Endothelial cell of hepatic sinusoid (primary cell): Measurements from ENCODE around the gene DTNB.

Experiments
- in situ Hi-C: cut with HindIII; loops from 2 replicates; pipeline ENCODE4 v1.10.0; 2017; ENCODE audit warnings: low sequenced_read_pairs

DTNB gene

GRCh38 chr2:25478736-25479135 lies 194.6 kb downstream of the DTNB start:
- in situ Hi-C loops = no loop called here

DNA sequence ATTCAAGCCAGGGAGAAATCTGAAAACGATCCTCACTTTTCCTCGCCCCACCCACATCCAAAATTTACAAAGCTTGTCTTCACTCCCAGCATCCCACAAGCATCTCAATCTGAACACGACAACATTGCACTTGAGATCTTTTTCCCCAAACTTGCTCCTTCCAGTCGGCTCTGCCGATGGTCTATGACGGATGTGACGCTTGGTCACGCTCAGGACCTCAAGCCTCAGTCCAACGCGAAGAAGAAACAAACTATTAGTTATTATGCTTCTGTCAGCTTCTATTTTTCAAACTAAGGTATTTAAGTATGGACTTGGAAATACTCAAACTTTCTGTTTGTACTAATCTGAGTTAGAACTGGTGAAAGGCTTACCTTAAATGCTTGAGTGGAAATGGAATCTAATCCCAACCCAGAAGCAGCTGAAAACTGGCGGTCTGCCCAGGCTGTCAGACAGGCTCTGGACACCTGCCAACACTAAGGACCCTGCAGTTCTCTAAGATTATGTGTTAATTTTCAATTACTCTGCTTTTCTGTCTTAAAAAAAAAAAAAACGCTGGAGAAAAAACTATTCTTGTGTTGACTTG lies 199.5 kb downstream of the DTNB start:
- in situ Hi-C loops = no loop called here

DNA sequence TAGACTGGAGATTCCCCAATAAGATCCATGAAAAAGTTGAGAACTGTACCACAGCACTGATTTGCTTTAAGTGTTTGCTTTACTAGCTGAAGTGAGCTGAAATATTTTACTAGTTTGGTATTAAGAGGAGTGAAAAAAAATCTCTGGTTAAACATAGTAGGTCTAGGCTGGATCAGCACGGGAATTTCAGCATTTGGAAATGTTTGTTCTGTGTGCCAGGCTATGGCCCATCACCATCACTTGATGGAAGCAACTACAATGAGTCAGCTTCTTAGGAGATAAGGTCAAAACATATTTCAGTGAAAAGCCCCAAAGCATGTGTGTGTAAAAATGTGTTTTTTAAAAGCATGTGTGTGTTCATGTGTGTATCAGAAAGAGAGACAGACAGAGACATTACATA lies 200.2 kb downstream of the DTNB start:
- in situ Hi-C loops = no loop called here

GRCh38 chr2:25470806-25471205 lies 202.6 kb downstream of the DTNB start:
- in situ Hi-C loops = no loop called here

- in situ Hi-C loops = no loop called here
Measured at GRCh38 chr2:25467743-25468142, 205.6 kb downstream of the DTNB start.

DNA sequence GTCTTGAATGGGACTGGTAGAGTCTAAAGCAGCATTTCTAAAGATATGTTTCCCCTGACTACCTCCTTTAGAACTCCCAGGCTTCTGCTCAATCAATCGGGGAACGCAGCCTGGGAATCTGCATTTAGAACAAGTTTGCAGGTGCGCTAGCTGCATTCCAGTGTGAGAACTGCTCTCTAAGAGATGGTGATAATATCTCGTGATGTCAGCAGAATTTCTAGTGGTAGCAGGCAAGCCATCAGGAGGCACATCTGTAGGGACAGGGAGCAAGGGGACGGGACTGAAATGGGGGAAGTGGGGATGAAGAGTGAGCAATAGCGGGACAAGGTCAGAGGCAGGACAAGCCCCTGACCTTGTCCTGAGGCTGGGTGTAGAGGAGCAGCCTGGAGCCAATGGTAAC lies 211.4 kb downstream of the DTNB start:
- in situ Hi-C loops = no loop called here

DNA sequence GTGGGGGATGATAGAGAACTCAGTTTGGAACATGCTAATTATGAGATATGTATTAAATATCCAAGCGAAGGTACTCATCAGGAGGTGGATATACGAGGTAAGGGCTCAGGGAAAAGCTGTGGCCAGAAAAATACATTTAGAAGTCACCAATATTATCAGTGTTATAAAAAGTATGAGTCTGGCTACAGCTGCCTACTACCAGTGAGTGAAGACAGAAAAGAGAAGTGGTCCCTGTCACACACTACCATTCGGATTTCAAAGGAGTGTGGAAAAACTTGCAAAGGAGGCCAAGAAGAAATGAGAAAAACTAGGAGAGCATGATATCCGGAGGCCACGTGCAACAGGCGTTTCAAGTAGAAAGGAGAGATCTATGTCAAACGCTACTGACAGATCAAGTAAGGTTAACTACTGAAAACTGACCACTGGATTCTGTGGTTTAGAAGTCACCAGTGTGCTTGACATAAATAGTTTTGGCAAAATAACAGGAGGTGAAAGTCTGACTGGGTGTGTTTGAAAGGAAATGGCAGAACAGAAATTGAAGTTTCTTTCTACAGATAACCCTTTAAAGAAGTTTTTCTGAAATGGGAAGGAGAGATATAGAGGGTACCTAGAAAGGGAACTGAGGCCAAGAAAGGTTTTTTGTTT lies 213.0 kb downstream of the DTNB start:
- in situ Hi-C loops = no loop called here

- in situ Hi-C loops = no loop called here
Measured at GRCh38 chr2:25454824-25455611, 218.4 kb downstream of the DTNB start.

DNA sequence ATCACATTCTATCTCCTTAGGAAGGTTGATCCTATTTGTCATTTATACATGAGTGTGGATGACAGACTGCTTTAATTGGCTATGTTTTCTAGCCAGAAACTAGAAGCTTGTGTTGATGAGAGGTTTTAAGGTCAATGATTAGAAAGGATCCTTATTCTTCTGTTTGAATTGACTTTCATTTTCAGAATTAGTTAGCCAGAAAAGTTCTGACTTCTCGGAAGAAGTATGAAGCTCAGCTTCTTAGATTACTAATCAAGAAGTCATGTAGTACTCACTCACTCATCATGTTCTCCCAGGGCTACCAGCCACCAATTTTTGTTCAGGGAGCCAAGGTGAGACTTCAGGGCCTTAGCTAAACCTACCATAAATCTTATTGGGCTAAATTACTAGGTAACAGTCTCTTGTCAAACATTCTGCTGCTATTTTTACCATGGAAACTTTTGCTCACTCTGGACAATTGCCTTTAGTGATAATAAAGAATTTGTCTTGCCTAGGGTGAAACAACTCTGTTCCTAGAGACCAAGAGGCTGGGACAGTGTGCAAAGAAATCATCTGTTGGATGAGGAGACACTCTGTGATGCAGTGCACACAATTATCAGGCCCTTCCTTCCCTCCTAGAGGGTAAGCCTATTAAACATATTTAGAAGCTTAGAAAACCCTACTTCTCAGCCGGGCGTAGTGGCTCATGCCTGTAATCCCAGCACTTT lies 220.0 kb downstream of the DTNB start:
- in situ Hi-C loops = no loop called here

DNA sequence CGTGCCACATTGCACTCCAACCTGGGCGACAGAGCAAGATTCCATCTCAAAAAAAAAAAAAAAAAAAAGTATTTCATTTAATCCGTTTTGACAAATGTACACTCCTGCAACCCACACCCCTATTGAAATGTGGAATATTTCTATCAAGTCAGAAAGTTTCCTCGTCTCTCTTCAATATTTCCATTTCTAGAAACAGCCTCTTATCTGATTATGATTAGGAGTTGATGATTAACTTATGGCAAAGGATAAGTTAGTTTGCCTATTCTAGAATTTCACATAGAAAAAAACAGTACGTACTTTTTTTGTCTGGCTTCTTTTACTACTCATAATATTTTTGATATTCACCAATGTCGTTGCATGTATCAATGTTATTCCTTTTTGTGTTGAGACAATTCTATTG lies 224.6 kb downstream of the DTNB start:
- in situ Hi-C loops = no loop called here

DNA sequence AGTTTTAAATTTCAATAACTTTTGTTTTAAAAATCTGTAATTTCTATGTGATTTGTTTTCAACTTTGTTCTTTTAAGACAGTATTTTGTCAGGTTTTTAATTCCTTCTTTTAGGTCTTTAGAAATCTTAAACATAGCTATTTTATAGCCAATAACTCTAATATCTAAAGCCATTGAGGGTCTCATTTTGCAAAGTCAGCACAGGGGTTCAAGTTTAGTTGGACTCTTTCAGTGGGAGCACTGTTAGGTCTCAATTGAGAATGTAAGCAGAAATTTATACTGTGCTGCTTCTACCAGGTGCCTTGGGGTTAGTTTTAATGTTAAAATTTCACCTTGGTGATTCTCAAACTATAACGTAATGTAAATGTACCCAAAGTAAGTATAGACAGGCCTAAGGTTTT lies 226.4 kb downstream of the DTNB start:
- in situ Hi-C loops = no loop called here

GRCh38 chr2:25446122-25446521 lies 227.3 kb downstream of the DTNB start:
- in situ Hi-C loops = no loop called here

- in situ Hi-C loops = no loop called here
Measured at GRCh38 chr2:25445464-25445863, 227.9 kb downstream of the DTNB start.

GRCh38 chr2:25444608-25445270 lies 228.6 kb downstream of the DTNB start:
- in situ Hi-C loops = no loop called here

DNA sequence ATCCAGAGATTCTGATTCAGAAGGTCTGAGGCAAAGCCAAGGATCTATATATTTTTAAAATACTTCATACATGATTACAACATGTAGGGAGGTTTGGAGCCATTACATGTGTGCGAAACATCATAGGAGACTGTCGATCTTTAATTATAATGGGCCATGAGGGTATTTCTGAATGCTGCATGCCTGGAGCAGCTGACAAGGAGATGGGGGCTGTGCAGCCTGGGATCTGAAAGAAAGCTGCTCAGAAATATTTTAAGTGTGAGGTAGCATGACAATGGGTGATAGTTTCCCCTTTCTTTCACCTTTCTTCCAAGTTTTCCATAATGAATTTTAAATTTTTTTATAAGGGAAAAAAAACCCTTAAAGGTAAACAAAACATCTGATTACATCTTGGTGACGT lies 229.6 kb downstream of the DTNB start:
- in situ Hi-C loops = no loop called here

DNA sequence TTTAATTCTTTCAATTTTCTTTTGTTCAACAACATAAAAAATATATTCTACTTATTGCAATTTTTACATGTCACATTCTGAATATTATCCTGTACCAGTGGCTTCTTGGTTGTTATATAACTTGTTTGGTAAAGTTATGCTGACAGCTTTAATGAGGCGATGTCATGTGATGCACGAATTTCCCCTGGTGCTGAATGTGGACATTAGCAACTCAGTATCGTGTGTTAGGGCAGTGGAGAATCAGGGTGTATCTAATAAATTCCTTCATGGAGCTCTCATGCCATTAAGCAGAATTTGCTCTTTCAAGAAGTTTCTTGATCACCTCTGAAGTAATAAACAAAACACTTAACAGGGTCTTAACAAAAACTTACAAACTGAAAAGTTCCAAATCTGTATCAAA lies 232.0 kb downstream of the DTNB start:
- in situ Hi-C loops = no loop called here

DNA sequence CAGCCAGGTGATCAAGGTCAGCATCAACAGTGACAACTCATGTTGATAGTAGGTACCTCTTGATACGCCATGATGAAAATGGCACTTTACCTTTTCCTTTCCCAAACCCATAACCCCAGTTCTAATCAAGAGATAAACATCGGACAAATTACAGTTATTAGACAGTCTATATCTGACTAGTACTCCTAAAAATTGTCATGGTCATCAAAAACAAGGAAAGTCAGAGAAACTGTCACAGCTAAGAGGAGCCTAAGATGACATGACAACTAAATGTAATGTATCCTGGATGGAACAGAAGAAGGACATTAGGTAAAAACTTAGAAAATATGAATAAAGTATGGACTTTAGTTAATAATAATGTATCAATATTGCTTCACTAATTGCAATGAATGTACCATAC lies 234.6 kb downstream of the DTNB start:
- in situ Hi-C loops = no loop called here

DNA sequence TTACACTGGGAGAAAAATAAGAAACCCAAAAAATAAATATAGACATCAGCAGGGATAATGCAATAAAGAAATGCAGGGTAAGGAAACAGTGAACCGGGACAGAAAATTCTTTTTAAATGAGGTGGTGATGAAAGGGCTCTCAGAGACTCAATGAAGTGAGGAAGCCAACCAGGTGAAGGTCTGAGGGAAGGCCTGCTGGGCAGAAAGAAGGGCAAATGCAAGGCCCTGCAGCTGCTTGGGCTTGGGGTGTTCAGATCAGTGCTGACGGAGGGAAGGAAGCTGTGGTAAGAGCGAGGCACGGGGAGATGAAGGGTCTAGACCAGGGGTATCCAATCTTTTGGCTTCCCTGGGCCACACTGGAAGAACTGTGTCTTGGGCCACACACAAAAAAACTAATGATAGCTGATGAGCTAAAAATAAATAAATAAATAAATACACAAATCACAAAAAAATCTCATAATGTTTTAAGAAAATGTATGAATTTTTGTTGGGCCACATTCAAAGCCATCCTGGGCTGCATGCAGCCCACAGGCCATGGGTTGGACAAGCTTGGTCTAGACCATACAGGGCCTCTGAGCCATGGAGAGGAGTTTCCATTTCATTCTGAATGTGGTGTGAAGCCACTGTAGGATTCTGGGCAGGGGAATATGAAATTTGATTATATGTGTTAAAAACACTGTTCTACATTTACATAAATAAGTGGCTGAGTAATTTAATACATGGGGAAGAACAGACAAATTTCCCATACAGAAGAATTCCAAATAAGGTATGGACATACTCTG lies 235.3 kb downstream of the DTNB start:
- in situ Hi-C loops = no loop called here

DNA sequence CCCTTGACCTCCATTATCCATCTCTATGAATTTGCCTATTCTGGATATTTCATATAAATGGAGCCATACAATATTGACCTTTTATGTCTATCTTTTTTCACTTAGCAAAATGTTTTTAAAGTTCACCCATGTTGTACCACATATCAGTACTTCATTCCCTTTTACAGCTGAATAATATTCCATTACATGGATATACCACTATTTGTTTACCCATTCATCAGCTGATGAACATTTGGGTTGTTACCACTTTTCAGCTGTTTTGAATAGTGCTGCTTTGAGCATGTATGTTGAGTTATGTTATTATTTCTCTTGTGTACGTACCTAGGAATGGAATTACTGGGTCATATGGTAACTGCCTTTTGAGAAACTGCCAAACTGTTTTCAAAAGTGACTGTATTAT lies 238.0 kb downstream of the DTNB start:
- in situ Hi-C loops = no loop called here

DNA sequence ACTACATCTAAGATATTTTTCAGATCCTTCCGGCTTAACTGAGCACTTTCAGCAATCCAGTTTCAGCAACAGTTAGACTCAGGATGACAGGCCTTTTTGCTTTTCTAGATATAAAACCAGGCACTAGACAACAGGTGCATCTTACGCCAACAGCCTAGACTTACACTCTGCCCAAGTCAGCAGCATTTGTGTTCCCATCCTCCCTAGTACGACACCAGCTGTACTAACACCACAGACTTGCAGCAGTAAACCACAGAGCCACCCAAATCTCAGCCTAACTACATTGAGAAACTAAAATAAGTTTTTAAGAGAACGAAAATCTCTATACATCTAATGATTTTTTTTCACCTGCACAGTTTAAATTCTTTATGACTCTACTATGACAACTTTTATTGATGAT lies 241.8 kb downstream of the DTNB start:
- in situ Hi-C loops = no loop called here
